Breast epithelium (tissue), 4 donors: ENCODE results near the gene GUK1. TPM values are rescaled to one million over a fixed set of nuclear protein-coding genes. Genes with fewer than 3 reads are reported as not detected.

ENCODE experiments used
- DNase-seq, 2 donors: peaks; one replicate each; pipeline ENCODE4 v3.0.0-alpha.2; 2019; ENCODE audit warnings: low spot score in 2 of 2
- H3K27ac ChIP-seq, 2 donors: fragments of 200-600 bp; sonication (generic) in 1 of 2; one replicate each; pipeline ENCODE4 v1.5.1; 2016 to 2019; ENCODE audit warnings: mild to moderate bottlenecking in 1 of 2
- H3K27me3 ChIP-seq, 2 donors: fragments of 200-600 bp; sonication (generic) in 1 of 2; one replicate each; pipeline versions ENCODE4 v1.5.1 to v1.6.0; 2017 to 2019; ENCODE audit warnings: control low read depth in 1 of 2, mild to moderate bottlenecking in 1 of 2
- H3K36me3 ChIP-seq: fragments of 200-600 bp; one replicate; pipeline ENCODE4 v1.5.1; 2019
- H3K4me1 ChIP-seq, 2 donors: fragments of 200-600 bp; sonication (generic); one replicate each; pipeline ENCODE4 v1.5.1; 2016 to 2019; ENCODE audit warnings: control low read depth in 1 of 2
- H3K4me3 ChIP-seq, 3 donors: fragments of 200-600 bp; sonication (generic); 1 replicate in 2 of 3; 2 replicates in 1 of 3; pipeline ENCODE4 v1.5.1; 2016 to 2019; ENCODE audit warnings: mild to moderate bottlenecking in 3 of 3, moderate library complexity in 2 of 3
- H3K9me3 ChIP-seq, 2 donors: fragments of 200-600 bp; sonication (generic) in 1 of 2; one replicate each; pipeline ENCODE4 v1.5.1; 2016 to 2019; ENCODE audit warnings: control low read depth in 1 of 2
- CTCF ChIP-seq, 3 donors: fragments of 450-650 bp; IDR thresholded peaks; one replicate each; pipeline ENCODE4 v1.5.1; 2016 to 2017; ENCODE audit warnings: antibody characterized with exemption in 3 of 3, mild to moderate bottlenecking in 3 of 3, moderate library complexity in 3 of 3
- POLR2A ChIP-seq: fragments of 450-650 bp; IDR thresholded peaks from one replicate; pipeline ENCODE4 v1.6.1; 2016; ENCODE audit warnings: antibody characterized with exemption, mild to moderate bottlenecking, moderate library complexity
- POLR2AphosphoS5 ChIP-seq, 3 donors: sonication (generic); formaldehyde crosslinking; IDR thresholded peaks; one replicate each; pipeline ENCODE4 v1.6.1; 2017; ENCODE audit warnings: antibody characterized with exemption in 3 of 3
- intact Hi-C: fragments of 100-400 bp; cut with DNase I; formaldehyde crosslinking; loops from one replicate; pipeline ENCODE4 v1.15.1; 2023; ENCODE audit warnings: low total_unique reads
- total RNA-seq, 3 donors: library from RNA; depleted of rRNA; stranded (reverse); fragments of >200 nt; gene quantifications; one replicate each; pipeline ENCODE4 v1.1.0, GENCODE V29; 2016

Gene GUK1
- total RNA-seq, 3 donors from 2014 or later = 218 to 413 (median 333) TPM

- Histone ChIP-seq H3K4me3 (peak overlapping the region in 2 of 3 donors; percentile 9 to 51), H3K27ac (peak overlapping the region; percentile 70 to 81)
- intact Hi-C loops = no loop called here
Observed at GRCh38 chr1:228162286-228163006, 22.4 kb downstream of the GUK1 start.

GRCh38 chr1:228163007-228163753 is 23.1 kb downstream of the GUK1 start:
- no peaks in the 10 kb centered on the region for H3K9me3 ChIP-seq
- TF ChIP-seq CTCF (IDR thresholded peaks at IDR 0.05) = no peak
- no peak for TF ChIP-seq POLR2A
- TF ChIP-seq POLR2AphosphoS5 (IDR thresholded peaks at IDR 0.05) = peak in 1 of 3 donors; percentile 34
- peaks cover 0 to 16% of the 10 kb centered on the region in 2 donors for H3K27me3 ChIP-seq
- no peaks in the 10 kb centered on the region for H3K36me3 ChIP-seq
- peak overlapping the region; percentile 70 to 81 for H3K27ac ChIP-seq
- DNase-seq = peak in 1 of 2 donors; percentile 66
- intact Hi-C loops = no loop called here
- H3K4me1 ChIP-seq = peaks cover 5 to 6% of the 10 kb centered on the region in 2 donors
- peak overlapping the region in 2 of 3 donors; percentile 9 to 51 for H3K4me3 ChIP-seq

More at GRCh38 chr1:228162286-228163006, 22.4 kb downstream of the GUK1 start:
- H3K9me3 ChIP-seq = no peaks in the 10 kb centered on the region
- TF ChIP-seq CTCF (IDR thresholded peaks at IDR 0.05) = no peak
- TF ChIP-seq POLR2AphosphoS5 (IDR thresholded peaks at IDR 0.05) = peak in 1 of 3 donors; percentile 18
- DNase-seq = peak in 1 of 2 donors; percentile 32
- peaks cover 0 to 18% of the 10 kb centered on the region in 2 donors for H3K27me3 ChIP-seq
- peaks cover 5 to 6% of the 10 kb centered on the region in 2 donors for H3K4me1 ChIP-seq
- H3K36me3 ChIP-seq = no peaks in the 10 kb centered on the region

- peaks cover 0 to 12% of the 10 kb centered on the region in 2 donors for H3K27me3 ChIP-seq
- no peak for TF ChIP-seq POLR2A
- TF ChIP-seq POLR2AphosphoS5 (IDR thresholded peaks at IDR 0.05) = no peak
- TF ChIP-seq CTCF (IDR thresholded peaks at IDR 0.05) = no peak
- H3K9me3 ChIP-seq = no peaks in the 10 kb centered on the region
- H3K27ac ChIP-seq = peak overlapping the region; percentile 99 to 100
- peaks cover 5 to 6% of the 10 kb centered on the region in 2 donors for H3K4me1 ChIP-seq
- intact Hi-C loops = loop anchor here (2.0 kb wide), 1 partner anchor 25 kb away; no protein-coding TSS in a partner anchor
- H3K4me3 ChIP-seq = no peak overlapping the region
- no peak for DNase-seq
- no peaks in the 10 kb centered on the region for H3K36me3 ChIP-seq
Observed at GRCh38 chr1:228163776-228164519, 23.9 kb downstream of the GUK1 start.

GRCh38 chr1:228164561-228165371 is 24.7 kb downstream of the GUK1 start:
- Histone ChIP-seq H3K36me3 (no peaks in the 10 kb centered on the region), H3K4me3 (peak overlapping the region; percentile 65 to 87 (median 73)), H3K27ac (peak overlapping the region; percentile 99 to 100), H3K4me1 (peaks cover 5 to 6% of the 10 kb centered on the region in 2 donors), H3K9me3 (no peaks in the 10 kb centered on the region), H3K27me3 (peaks cover 0 to 4% of the 10 kb centered on the region in 2 donors)
- DNase-seq = no peak
- TF ChIP-seq CTCF (IDR thresholded peaks at IDR 0.05) (no peak), POLR2A (no peak), POLR2AphosphoS5 (IDR thresholded peaks at IDR 0.05) (no peak)
- intact Hi-C loops = loop anchor here (2.0 kb wide), 1 partner anchor 26 kb away; no protein-coding TSS in a partner anchor
